Measurements from ENCODE around the gene CARD10. TPM values are rescaled to one million over a fixed set of nuclear protein-coding genes. Genes with fewer than 3 reads are reported as not detected.

CARD10 gene
- total RNA-seq, 4 donors from 2014 or later: 11.6 to 24.1 (median 20.9) TPM

- H3K4me1 ChIP-seq: peaks cover 9 to 45% (median 17%) of the 10 kb centered on the region in 3 donors
- H3K27me3 ChIP-seq: peaks cover 0 to 54% (median 0%) of the 10 kb centered on the region in 4 donors
- peaks cover 0 to 19% (median 0%) of the 10 kb centered on the region in 3 donors for H3K36me3 ChIP-seq
- no peak for DNase-seq
- peak overlapping the region; percentile 51 to 83 (median 76) for H3K4me3 ChIP-seq
- no peaks in the 10 kb centered on the region for H3K9me3 ChIP-seq
- TF ChIP-seq POLR2A (IDR thresholded peaks at IDR 0.05) (peak in 1 of 4 donors; percentile 29), CTCF (IDR thresholded peaks at IDR 0.05) (no peak)
- H3K27ac ChIP-seq: peak overlapping the region; percentile 74 to 89 (median 83)
- intact Hi-C loops (cut with DNase I): no loop called here
- WGBS, 2 donors: 60% methylated on average over 1 to 3 of the region's 15 CpGs
These were observed 1.3 kb downstream of the CARD10 start for GRCh38 chr22:37517826-37518450.

- Histone ChIP-seq H3K4me1 (peaks cover 14 to 60% (median 24%) of the 10 kb centered on the region in 3 donors), H3K27ac (no peak overlapping the region), H3K4me3 (no peak overlapping the region), H3K9me3 (no peaks in the 10 kb centered on the region), H3K36me3 (peaks cover 0 to 19% (median 0%) of the 10 kb centered on the region in 3 donors), H3K27me3 (peaks cover 0 to 39% (median 0%) of the 10 kb centered on the region in 4 donors)
- TF ChIP-seq POLR2A (IDR thresholded peaks at IDR 0.05): no peak
- no peak for TF ChIP-seq CTCF (IDR thresholded peaks at IDR 0.05)
- 83 to 93% methylated on average over 1 of the region's 1 CpG for WGBS, 2 donors
- DNase-seq: no peak
- intact Hi-C loops (cut with DNase I): no loop called here
These were observed 2.8 kb downstream of the CARD10 start for GRCh38 chr22:37516456-37516855.

GRCh38 chr22:37515901-37516300, 3.3 kb downstream of the CARD10 start:
- Histone ChIP-seq H3K4me1 (peaks cover 14 to 61% (median 24%) of the 10 kb centered on the region in 3 donors), H3K4me3 (no peak overlapping the region), H3K36me3 (peaks cover 0 to 19% (median 0%) of the 10 kb centered on the region in 3 donors), H3K27me3 (peaks cover 0 to 33% (median 0%) of the 10 kb centered on the region in 4 donors), H3K27ac (no peak overlapping the region), H3K9me3 (no peaks in the 10 kb centered on the region)
- no peak for DNase-seq
- intact Hi-C loops (cut with DNase I): no loop called here
- TF ChIP-seq CTCF (IDR thresholded peaks at IDR 0.05): no peak
- no peak for TF ChIP-seq POLR2A (IDR thresholded peaks at IDR 0.05)
- 80 to 93% methylated on average over 4 to 15 of the region's 23 CpGs for WGBS, 2 donors

GRCh38 chr22:37514526-37515051, 4.6 kb downstream of the CARD10 start:
- Histone ChIP-seq H3K36me3 (peaks cover 0 to 19% (median 0%) of the 10 kb centered on the region in 3 donors), H3K27ac (no peak overlapping the region), H3K9me3 (no peaks in the 10 kb centered on the region), H3K27me3 (peaks cover 0 to 24% (median 0%) of the 10 kb centered on the region in 4 donors), H3K4me3 (no peak overlapping the region), H3K4me1 (peaks cover 17 to 66% (median 28%) of the 10 kb centered on the region in 3 donors)
- DNase-seq: no peak
- 72 to 77% methylated on average over 4 of the region's 15 CpGs for WGBS, 2 donors
- no peak for TF ChIP-seq POLR2A (IDR thresholded peaks at IDR 0.05)
- TF ChIP-seq CTCF (IDR thresholded peaks at IDR 0.05): no peak
- intact Hi-C loops (cut with DNase I): no loop called here

GRCh38 chr22:37511395-37512104, 7.7 kb downstream of the CARD10 start:
- WGBS, 2 donors: 67 to 84% methylated on average over 5 of the region's 6 CpGs
- intact Hi-C loops (cut with DNase I): no loop called here
- Histone ChIP-seq H3K27ac (peak overlapping the region in 3 of 4 donors; percentile 34 to 61 (median 53)), H3K36me3 (peaks cover 0 to 33% (median 0%) of the 10 kb centered on the region in 3 donors), H3K4me1 (peaks cover 29 to 64% (median 29%) of the 10 kb centered on the region in 3 donors), H3K4me3 (no peak overlapping the region), H3K9me3 (no peaks in the 10 kb centered on the region), H3K27me3 (peaks cover 0 to 13% (median 0%) of the 10 kb centered on the region in 4 donors)
- DNase-seq: no peak
- TF ChIP-seq POLR2A (IDR thresholded peaks at IDR 0.05) (no peak), CTCF (IDR thresholded peaks at IDR 0.05) (no peak)

All from esophagus squamous epithelium (tissue), 5 donors.